Fibroblast of peridontal ligament (primary cell): ENCODE data around the gene SLC9C2.
"Not testable (repeated sequence)": the region's sequence is repeated elsewhere in the genome, so short reads cannot be mapped to it uniquely, and the experiment has no call there.

ENCODE experiments used
- DNase-seq: peaks from one replicate; pipeline ENCODE4 v3.0.0-alpha.2; 2010; ENCODE audit errors: extremely low read depth

SLC9C2 gene

DNA sequence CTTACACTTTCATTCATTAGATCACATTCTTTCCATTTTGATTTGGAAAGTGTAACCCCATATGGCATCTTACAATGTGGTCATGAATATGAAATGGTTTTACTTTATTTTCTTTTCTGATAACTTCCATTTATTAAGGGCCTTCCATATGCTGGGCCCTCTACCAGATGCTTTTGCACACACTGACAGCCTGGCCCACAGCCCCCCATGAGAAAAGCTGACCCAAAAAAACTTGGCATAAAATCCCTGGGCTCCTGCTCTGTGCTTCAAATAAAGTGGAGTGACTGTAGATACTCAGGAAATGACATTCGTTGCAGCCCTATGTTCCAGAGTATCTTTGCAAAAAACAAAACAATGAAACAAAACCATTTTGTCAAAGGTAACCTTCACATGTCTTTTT is 76.9 kb downstream of the SLC9C2 start:
- DNase-seq = no peak

DNA sequence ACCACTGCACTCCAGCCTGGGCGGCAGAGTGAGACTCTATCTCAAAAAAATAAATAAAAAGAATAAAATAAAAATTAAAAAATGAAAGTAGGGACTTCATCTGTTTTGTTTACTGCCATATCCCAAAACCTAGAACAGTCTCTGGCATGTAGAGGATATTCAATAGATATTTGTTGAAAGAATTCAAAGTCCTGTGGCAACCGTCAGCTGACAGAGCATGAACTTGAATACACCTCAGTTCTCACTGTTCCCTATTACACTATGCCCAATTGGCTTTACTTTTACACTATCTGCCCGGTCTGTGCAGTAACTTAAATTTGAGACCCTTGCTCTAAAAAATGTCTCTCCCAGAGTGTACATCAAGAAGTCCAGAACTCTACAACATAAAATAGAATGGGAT is 79.5 kb downstream of the SLC9C2 start:
- DNase-seq = no peak

DNA sequence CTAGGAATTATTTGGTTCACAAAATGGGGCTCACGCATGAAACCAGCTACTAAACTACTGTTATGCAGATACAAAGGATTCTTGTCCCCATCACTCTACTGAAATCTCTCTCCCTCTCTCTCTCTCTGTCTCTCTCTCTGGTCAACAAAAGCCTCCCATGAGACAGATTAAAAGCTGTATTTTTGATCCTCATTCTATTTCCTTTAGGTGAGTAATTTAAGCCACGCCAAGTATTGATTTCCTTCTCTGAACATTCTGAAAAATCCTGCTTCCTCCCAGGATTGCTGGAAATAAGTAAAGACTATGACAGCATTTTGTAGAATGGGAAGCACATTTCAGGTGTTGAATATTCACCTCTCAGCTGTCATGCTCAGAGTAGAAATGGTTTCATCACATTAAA is 82.1 kb downstream of the SLC9C2 start:
- no peak for DNase-seq

DNA sequence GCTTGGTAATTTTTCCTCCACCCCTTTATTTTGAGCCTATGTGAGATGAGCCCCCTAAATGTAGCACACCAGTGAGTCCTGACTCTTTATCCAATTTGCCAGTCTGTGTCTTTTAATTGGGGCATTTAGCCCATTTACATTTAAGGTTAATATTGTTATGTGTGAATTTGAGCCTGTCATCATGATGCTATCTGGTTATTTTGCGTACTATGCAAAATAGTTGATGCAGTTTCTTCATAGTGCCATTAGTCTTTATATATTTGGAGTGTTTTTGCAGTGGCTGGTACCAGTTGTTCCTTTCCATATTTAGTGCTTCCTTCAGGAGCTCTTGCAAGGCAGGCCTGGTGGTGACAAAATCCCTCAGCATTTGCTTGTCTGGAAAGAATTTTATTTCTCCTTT is 88.4 kb downstream of the SLC9C2 start:
- DNase-seq = not testable (repeated sequence)

DNA sequence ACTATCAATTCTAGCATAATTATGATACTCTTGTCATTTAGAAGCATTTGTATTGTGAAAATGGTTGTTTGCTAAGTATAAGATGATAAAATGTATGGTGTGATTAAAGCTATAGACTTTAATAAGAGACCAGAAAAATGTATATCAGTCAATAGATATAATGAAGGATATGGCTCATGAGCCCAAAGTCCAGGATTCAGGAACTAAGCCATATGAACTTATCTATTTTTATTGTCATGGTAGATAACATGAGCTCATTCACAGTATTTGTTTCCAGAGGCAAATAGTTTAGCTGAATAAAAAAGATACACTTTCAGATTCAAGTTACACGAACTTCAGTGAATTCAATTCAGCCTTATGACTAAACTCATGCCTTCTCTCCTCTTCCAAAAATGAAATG is 93.1 kb downstream of the SLC9C2 start:
- no peak for DNase-seq

DNA sequence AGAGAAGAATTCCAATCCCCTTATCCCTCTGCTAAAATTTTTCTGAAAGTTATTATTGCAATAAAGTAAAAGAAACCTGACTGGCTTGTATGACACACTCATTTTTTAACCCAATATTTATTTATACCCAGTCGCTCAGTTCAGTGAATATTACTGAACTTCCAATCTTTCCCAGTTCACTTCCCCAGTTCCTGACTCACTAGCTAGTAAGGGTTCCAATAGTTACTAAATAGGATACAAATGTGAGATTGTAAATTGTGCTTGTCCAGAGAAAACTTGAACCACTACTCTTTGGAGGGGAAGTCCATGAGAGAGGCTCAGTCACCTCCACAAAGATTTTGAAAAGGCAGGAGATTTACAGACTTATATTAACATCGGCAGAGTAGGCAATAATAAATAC is 94.3 kb downstream of the SLC9C2 start:
- DNase-seq = peak; percentile 52

DNA sequence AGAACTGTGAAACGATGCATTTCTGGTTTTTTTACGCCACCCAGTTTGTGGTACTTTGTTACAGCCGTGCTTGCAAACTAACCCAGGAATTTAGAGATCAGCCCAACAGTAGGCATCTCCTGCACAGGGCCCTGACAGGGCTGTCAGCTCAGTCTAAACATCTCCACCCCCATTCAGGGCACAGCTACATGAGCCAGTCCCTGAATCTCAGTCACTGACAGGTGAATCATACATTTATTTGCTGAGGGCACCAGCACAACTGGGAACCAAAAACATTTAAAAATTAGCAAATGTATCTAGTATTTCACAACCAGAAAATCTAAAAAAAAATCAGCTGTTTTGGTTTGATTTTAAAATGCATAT is 95.0 kb downstream of the SLC9C2 start:
- DNase-seq = no peak

DNA sequence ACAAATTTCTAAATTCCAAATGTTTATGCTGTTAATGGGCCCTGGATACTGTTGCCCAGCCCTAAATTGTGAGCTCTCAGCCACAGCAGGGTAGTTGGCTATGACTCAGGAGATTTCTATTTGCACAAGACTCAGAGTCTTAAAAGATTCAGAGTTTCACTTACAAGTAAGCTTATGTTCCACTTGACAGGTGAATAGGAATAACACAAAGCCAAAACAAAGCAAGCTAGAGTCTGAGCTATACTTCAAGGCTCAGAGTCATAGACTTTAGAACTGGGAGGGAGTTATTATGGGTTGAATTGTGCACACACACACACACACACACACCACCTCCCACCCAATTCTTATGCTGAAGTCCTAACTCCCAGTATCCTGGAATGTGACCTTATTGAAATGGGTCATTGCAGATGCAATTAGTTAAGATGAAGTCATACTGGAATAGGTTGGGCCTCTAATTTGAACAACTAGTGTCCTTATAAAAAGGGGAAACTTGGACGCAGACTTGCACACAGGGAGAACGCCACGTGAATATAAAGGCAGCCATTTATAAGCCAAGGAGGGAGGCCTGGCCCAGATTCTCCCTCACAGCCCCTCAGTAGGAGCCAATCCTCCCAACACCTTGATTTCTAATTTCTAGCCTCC is 95.5 kb downstream of the SLC9C2 start:
- peak; percentile 84 for DNase-seq

DNA sequence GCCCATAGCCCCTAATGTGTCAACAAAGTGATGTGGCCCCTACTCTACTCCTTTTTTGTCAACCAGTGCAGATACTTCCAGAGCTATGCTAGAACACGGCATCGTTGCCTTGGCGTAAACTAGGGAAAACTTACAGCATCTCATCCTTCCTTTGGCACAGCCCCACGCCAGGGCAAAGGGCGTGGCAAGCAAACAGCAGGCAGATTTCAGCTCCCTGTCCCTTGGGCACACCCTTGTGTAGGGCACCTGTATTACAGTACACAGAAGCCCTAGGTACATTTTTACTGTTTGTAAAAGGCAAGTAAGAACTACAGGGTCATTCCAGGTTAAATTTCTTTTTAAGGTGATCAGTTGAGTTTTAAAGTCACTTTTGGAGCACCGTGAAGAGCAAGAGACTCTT is 96.4 kb downstream of the SLC9C2 start:
- DNase-seq = no peak

DNA sequence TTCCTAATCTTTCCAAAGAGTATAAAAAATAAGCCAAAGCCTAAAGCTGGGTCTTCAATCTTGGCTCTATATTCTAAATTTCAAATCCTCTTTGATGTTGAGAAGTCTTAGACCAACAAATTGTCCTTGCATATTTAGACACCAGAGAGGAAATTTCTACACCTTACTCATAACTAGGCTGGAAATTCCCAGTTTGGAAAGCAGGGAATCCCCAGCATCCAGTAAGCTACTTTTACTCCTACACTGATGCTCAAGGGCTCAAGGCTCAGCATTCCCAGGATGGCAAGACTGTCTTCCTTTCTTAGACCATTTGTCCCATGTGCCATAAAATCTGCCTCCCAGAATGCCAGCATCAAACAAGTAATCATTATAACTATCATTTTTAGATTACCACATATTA is 97.5 kb downstream of the SLC9C2 start:
- no peak for DNase-seq

DNA sequence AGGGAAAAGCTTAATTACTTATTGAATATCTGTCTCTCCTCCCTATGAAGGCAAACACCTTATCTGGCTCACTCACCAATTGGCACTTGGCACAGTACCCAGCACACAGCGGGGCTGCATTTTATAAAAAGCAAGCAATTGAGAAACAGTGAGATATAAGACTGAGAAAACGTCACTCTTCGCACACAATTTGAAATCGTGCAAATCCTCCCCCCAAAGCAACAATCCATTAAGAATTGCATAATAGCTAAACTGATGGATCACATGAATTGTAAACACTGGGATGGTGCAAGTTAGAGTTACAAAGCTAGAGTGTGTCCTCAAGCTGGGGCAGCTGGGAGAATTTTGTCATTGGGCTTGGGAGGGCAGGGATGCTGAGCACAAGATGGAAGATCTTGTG is 98.6 kb downstream of the SLC9C2 start:
- DNase-seq = no peak

DNA sequence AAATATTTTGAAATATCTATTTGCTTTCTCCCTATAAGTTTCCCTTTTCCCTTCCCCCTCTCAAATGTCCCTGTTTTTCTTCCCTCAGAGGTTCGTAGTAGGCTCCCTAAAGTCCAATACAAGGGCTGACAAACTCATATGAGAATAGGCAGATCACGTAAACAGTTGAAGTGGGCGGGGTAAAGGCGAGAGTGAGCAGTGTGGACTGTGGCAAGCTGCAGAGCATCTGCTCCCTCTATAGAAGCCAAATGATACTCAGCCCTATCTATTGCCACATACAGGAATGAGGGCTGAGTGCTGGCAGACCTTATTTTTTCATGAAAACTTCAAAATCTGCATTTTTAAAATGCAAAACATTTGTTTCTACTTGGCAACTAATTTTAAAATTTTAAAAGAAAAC is 99.5 kb downstream of the SLC9C2 start:
- peak; percentile 77 for DNase-seq

DNA sequence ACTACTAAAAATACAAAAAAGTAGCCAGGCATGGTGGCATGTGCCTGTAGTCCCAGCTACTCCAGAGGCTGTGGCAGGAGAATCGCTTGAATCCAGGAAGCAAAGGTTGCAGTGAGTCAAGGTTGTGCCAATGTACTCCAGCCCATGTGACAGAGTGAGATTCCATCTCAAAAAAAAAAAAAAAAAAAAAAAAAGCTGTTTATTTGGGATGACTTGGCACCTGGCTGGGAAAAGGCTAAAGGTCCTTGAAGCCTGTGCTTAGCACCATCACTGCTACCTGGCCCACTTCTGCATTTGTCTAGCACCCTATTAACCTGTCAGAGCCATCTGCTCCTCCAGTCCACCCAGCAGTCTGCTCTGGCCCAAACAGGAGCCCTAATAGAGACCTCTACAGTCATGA is 100.8 kb downstream of the SLC9C2 start:
- DNase-seq = no peak

DNA sequence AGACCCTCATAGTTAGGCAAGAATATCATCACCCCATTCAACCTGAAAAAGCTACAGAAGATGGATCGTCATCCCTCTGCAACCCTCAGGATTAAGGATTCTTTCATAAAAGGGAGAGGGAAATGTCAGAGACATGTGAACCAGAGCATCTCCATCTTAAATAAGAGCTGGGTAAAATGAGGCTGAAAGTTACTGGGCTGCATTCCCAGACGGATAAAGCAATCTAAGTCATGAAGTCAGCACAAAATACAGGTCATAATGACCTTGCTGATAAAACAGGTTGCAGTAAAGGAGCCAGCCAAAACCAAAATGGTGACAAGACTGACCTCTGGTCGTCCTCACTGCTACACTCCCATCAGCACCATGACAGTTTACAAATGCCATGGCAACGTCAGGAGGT is 103.1 kb downstream of the SLC9C2 start:
- no peak for DNase-seq

DNA sequence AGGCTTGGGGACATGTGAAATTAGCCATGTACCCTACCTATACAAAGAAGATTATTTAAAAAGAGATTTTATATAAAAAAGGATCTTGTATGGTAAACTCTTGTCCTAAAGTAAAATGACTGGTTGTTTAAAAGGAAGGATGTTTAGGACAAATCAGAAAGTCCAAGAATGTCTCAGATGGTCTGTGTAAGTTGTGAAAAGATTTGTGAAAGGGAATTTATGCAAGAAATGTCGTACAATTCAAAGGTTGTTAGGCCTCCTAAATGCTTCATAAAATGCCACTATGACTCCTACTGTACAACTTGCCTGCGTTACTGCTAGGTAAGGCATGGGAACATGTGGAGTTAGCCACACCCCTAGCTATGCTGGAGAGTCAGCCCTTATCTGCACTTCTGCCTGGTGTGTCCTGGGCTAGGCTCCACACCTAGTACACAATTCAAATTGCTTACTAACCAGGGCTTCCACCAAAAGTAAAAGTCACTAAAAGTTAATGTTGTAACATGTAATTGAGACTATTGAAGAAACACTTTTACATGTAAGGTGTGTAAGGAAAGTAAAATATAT is 106.0 kb downstream of the SLC9C2 start:
- DNase-seq = no peak

DNA sequence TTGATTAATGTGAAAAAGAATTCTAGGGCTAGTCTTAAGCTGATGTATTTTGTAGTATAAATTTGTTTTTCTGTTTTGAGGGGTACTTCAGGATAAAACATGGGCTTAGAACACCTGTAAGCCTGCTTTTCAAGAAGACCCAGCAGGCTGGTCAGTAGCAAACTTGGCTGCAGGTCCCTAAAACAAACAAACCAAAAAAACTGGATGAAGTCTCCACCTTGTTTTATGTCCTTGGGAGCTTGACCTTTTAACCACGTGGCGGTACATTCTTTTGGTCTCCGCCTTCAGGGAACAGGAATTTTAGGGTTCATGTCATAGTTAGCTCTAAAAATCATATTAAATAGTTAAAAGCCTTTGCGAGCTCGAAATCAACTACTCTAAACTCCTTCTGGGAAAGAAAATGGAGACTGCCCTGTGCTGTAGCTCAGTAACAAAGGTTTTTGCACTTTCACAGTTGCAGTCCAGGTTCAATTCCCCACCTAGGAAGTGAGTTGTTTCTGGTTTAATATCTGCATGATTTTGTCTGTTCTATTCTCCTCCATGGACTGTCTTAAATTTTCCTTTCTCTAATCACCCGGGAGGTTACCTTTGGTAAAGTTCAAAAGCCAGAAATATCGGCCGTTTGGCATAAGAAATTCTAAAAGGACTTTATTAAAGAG is 107.1 kb downstream of the SLC9C2 start:
- no peak for DNase-seq

DNA sequence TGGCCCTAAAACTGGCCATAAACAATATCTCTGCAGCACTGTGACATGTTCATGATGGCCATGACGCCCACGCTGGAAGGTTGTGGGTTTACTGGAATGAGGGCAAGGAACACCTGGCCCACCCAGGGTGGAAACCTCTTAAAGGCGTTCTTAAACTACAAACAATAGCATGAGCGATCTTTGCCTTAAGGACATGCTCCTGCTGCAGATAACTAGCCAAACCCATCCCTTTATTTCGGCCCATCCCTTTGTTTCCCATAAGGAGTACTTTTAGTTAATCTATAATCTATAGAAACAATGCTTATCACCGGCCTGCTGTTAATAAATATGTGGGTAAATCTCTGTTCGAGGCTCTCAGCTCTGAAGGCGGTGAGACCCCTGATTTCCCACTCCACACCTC is 109.7 kb downstream of the SLC9C2 start:
- DNase-seq = not testable (repeated sequence)

DNA sequence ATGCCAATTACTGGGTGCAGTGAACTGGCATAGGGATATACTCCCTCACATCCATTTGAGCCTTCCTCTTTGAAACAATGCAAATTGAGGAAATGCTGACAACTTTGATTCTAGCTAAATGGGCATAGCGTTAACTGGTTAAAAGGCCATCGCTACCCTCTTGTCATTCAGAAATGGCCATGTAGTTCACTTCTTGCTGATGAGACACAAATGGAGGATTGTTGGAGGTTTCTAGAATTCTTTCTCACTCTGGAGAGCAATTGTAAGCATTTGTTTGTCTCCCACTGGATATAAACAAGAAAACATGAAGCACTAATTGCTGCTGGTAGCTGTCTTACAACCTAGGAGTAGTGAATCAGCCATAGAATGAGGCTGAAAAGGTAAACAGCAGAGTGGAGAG is 111.4 kb downstream of the SLC9C2 start:
- DNase-seq = no peak

DNA sequence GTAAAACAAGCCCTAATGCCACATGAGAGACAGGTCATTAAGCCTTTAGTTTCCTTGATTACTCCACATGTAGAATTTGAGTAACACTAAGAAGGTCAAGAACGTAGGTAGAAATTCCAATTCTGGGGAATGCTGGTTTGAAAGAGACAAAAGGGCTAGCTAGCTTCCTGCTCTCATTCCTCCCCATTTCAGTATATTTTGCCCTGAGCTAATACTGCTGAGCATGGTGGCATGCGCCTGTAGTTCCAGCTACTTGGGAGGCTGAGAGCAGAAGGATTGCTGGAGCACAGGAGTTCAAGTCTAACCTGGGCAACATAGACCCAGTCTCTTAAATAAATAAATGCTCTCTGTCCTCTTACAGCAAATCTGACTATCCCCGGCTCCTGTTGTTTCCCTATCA is 112.9 kb downstream of the SLC9C2 start:
- DNase-seq = no peak

DNA sequence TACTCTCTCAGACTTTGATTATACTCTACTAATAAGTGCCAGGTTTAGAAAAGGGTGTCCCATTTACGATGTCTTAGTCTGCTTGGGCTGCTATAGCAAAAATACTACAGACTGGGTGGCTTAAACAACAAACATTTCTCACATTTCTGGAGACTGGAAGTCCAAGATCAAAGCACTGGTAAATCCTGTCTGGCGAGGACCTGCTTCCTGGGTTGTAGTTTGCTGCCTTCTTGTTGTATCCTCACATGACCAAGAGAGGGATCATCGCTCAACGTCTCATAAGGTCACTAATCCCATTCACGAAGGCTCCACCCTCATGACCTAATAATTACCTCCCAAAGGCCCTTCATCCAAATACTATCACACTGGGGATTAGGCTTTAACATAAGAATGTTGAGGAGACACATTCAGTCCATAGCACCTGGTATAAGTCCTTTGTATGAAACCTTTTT is 113.7 kb downstream of the SLC9C2 start:
- no peak for DNase-seq

DNA sequence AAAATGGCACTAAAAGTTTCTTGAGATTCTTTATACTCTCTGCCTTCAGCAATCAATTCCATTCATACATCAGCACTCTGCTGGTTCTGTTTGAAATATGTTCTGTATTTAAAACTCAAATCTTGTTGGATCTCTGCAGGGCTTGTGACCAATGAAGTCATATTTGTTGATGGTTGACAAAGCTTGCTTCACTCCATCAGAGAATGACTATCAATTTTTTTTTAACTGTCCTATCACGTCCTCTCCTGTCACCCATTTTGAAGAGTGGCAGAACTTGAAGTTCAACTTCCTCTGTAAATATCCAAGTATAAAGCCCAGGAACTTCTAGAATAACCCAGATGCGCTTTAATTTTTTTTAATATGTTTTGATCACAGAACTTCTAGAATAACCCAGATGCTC is 114.9 kb downstream of the SLC9C2 start:
- DNase-seq = no peak

DNA sequence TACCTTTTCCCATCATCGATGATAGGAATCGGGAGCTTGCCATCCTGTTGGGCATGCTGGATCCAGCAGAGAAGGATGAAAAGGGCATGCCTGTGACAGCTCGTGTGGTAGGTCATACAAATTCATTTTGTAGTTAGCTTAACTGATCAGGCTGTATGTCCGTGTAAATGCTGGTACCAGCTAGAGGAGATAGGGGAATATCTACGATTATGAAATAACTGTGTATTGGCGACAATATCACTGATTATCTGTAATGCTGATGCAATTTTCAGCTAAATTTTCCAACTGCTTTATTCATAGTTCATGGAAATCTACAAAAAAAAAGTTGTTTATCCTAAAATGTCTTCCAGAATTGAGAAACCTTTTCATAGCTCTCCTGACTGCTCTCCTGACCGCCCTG is 117.5 kb downstream of the SLC9C2 start:
- DNase-seq = no peak

DNA sequence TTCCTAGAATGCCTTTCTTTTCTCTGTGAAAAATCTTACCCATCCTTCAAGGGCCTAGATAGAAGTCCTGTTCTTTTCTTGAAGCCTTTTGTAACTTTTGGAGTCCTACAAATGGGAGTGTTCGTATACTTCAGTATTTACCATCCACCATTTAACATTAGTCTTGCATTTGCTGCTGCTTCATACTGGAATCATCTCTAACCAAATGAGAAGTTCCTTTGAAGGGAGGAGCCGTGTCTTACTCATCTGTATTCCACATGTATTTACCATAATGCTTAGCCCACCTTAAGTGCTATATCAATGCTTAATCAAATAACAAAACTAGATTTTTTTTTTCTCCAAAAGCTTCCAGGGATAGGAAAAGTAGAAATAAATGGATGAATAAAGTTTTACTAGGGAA is 118.6 kb downstream of the SLC9C2 start:
- DNase-seq = no peak

DNA sequence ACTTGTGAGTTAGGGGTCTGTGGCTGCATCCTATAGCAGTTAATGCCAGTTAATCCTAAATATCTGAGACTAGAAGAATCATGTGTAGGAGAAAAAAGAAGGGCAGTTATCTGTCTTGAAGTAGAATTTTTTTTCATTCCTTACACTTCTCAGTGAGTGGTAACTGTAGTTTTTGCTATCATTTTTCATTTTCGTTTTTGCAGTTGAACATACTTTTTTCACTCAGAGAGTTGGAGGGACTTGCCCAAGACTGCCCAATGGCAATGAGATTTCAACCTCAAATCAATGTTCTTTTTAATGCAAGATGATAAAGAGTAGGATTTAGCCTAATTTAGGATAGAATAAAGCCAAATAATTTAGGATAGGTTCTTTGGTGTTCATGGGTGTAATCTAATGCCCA is 120.2 kb downstream of the SLC9C2 start:
- DNase-seq = no peak
